ENCODE results near the gene SLC37A2.

SLC37A2 gene

DNA sequence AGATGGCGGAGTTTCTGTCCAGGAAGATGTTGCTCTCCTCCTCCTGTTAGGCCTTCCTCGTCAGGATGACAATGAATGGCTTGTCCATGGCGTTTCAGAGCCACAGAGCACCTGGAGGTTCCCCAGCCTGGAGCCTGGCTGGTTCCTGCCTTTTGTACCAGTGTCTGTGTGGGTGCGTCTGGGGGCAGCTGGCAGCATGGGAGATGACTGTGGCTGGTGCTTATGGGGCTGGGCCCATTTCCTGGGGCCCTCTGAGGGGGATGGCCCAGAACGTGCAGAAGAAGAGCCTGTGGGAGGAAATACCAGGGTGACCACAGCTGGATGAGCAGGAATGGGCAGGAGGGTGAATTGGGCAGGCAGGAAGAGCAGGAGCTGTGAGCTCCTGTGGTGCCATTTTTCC is 6.7 kb downstream of the SLC37A2 start:
- DNase-seq (ENCODE audit: extremely low spot score, insufficient read length, low read depth) (no peak), FAIRE-seq (peak; percentile 47)

DNA sequence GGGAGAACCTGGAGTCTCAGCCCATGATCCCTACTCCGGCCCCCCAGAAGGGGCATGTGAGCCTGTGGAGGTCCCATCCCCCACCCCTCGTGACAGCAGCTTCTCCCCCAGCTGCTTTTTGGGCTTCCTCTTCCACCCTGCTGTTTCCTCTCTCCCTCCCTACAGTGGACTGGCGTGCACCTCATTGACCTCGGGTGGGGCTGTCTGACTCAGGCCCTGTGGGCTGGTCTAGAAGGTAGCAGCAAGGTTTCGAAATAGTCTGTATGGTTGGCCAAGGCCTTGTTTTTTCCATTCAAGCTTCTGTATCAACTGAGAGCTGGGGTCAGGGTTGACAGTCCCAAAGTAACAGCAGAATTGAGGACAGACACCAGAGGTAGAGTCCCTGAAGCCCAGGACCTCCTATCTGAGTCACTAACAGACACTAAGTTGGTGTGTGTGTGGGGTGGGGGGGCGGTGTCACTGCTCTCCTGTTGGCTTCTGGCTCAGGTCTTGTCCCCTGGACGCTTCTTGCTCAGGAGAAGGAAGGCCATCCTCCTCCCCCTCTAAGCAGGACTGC is 7.7 kb downstream of the SLC37A2 start:
- FAIRE-seq (peak; percentile 99), DNase-seq (ENCODE audit: extremely low spot score, insufficient read length, low read depth) (peak; percentile 65)

DNA sequence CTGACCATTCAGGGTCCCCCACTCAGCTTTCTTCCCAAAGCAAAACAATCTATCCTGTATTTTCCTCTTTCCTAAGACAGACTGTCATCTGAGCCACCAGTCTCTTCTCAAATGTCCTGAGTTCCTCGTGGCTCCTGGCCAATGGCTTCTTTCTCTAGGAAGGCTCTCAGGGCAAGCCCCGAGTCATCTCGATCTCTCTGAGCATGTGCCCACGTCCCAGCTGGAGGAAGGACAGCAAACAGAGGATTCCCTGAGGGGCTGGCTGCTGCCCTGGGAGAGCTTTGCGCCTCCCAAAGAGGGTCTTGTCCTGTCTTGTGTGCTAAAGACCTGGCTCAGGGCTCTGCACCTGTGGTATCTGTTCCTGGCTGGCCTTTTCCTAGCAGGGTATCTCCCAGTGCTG is 8.3 kb downstream of the SLC37A2 start:
- FAIRE-seq: no peak

DNA sequence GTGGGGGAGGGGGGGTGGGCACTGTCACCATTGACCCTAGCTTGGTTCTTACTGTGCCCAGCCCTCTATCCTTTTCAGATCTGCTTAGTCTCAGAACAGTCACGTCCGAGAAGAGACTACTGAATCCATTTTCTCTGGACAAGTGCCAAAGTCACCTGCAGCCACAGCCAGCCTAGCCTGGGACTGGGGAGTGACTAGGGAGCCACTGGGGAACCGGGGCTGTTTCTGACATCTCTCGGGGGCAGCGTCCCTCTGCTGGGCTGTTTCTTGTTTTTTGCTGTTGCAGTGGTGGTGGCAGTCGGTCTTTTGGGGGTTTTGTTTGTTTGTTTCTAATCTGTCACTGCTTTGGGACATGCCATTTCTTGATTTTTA is 8.7 kb downstream of the SLC37A2 start:
- DNase-seq (ENCODE audit: extremely low spot score, insufficient read length, low read depth) (no peak), FAIRE-seq (no peak)

More for the DNA sequence above, 8.3 kb downstream of the SLC37A2 start:
- no peak for DNase-seq (ENCODE audit: extremely low spot score, insufficient read length, low read depth)

DNA sequence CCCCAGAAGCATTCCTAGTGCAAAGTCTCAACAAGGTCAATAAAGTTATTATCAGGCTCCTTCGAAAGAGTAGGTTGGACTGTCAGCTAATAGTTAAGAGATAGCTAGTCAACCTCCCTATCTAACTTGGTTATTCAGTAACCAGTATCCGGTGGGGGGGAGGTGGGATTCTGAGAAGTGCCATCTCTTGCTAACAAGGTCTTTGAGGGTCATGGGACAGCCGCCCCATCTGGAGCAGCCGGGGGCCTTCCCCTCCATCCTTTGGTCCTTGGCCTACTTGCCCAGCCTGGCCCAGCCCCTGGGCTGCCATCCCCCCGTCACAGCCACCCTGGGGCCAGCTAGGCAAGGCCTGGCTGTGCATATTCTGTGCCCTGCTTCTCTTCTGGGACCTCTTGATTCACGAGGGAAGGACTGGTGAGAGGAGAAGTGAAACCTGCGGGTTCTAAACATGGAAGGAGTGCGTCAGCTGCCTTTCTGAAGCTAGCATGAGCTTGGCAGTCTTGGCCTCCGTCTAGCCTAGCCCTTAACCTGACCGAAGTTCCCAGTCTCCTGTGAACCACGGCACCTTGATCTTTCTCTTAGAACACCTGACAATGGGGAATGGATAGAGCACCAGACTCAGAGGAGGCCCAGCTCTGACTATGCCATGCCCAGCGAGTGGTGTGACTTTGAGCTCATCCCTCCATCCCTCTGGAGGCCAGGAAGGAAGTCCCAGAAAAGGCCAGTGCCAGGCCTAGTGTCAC is 9.3 kb downstream of the SLC37A2 start:
- FAIRE-seq: peak; percentile 99
- DNase-seq (ENCODE audit: extremely low spot score, insufficient read length, low read depth): peak; percentile 75

GRCh38 chr11:125072961-125073590 is 10.0 kb downstream of the SLC37A2 start:
- FAIRE-seq (no peak), DNase-seq (ENCODE audit: extremely low spot score, insufficient read length, low read depth) (no peak)

DNA sequence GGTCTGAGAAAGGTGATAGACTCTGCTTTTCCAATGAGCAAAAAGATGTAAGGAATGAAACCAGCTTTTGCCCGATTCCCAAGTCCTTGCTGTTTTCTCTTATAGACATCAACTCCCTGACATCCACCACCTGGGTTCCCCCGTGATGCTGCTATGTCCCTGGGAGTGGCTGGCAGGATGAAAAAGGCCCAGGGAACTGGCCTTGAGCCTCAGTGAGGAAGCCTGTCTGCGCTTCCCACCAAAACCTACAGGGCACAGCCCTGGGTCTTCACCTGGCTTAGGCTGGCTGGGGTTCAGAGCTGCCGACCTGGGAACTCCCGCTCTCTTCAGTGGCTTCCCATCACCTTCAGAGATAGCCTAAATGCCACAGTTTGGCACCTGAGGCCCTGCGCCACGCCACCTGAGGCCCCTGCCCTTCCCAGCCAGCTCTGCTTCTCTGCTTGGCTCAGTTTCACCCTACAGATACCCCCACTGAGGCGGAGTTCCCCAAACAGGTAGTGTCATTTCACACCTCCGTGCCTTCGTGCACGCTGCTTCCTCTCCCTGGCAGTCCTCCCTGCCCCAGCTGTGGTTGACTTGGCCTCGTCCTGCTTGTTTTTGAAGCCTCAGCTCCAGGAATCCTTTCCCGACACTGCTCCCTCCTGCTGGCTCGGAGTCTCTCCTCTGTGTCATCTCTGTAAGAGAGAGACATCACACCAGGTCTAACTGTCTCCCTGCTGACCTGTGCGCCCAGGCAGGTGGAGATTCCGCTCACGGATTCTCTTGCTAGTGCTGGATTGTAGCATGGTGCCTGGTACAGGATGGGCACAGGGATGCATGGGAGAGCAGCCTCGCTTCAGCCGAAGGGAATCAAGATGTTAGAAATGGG is 10.7 kb downstream of the SLC37A2 start:
- DNase-seq (ENCODE audit: extremely low spot score, insufficient read length, low read depth): no peak
- FAIRE-seq: peak; percentile 86

- FAIRE-seq: no peak
- DNase-seq (ENCODE audit: extremely low spot score, insufficient read length, low read depth): no peak
Measured at GRCh38 chr11:125074511-125075241, 11.6 kb downstream of the SLC37A2 start.

DNA sequence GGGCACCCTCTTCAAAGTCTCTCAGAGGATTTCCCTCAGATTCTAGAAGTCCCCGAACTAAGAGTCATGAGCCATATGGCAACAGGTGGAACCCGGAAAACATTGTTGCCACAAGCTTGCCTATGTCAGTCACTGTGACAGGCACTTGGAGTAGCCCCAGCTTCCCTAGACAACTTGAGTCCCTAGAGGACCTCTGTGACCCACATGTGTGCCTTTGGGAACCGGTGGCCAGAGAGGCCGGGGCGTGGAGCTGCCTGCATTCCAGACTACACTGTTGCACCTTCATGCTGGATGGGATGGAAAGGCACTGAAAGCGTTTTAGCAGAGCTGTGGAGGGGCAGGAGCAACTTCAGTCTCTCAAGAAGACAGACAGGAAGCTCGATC is 12.1 kb downstream of the SLC37A2 start:
- FAIRE-seq: no peak

DNA sequence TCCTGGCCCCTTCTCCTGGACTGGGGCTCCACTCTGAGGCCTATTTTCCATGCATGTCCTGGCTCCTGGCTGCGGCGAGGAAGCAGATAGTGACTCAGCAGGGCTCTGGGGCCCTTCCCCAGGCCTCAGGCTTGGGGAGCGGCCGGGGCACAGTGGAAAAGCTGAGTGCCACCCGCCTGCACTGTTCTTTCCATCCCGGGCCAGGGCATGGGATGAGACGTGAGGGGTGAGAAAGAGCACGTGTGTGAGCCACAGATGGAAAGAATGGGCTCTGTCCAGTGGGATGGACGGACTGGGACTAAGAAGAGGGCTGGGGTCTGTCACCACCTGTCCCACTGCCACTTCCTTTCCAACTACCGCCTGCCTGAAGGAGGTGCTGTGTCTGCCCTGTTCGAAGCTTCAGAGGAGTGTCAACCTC is 12.8 kb downstream of the SLC37A2 start:
- DNase-seq (ENCODE audit: extremely low spot score, insufficient read length, low read depth) (no peak), FAIRE-seq (no peak)

More for the DNA sequence above, 12.1 kb downstream of the SLC37A2 start:
- no peak for DNase-seq (ENCODE audit: extremely low spot score, insufficient read length, low read depth)

GRCh38 chr11:125076378-125076945 is 13.4 kb downstream of the SLC37A2 start:
- no peak for DNase-seq (ENCODE audit: extremely low spot score, insufficient read length, low read depth)
- FAIRE-seq: no peak

GRCh38 chr11:125078016-125078415 is 14.9 kb downstream of the SLC37A2 start:
- FAIRE-seq (no peak), DNase-seq (ENCODE audit: extremely low spot score, insufficient read length, low read depth) (no peak)

DNA sequence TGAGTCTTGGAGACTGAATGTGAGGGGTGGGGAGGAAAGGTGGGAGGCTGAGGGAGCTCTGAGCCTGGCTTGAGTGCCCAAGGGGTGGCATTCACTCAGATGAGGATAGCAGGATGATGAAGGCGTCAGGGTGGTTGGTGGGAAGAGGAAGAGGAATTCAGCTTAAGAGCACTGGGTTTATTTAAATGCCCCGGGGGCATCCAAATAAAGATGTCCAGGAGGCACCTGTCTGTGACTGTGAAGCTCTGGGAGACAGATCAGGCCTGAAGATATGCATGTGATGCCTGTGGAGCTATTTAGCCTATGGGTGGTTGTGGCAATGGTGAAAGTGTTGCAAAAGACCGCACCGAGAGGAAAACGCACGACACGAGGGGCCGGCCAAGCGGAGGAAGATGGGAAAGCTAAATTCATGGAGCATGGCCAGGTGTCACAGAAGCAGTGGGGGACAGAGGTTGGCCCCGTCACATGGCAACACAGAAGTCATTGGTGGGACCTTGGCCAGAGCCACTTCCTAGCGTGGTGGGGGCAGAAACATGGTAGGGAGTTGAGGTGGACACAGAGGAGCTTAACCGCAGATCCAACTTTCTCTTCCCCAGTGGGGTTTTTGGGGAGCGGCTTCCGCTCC is 15.5 kb downstream of the SLC37A2 start:
- DNase-seq (ENCODE audit: extremely low spot score, insufficient read length, low read depth) (no peak), FAIRE-seq (no peak)

DNA sequence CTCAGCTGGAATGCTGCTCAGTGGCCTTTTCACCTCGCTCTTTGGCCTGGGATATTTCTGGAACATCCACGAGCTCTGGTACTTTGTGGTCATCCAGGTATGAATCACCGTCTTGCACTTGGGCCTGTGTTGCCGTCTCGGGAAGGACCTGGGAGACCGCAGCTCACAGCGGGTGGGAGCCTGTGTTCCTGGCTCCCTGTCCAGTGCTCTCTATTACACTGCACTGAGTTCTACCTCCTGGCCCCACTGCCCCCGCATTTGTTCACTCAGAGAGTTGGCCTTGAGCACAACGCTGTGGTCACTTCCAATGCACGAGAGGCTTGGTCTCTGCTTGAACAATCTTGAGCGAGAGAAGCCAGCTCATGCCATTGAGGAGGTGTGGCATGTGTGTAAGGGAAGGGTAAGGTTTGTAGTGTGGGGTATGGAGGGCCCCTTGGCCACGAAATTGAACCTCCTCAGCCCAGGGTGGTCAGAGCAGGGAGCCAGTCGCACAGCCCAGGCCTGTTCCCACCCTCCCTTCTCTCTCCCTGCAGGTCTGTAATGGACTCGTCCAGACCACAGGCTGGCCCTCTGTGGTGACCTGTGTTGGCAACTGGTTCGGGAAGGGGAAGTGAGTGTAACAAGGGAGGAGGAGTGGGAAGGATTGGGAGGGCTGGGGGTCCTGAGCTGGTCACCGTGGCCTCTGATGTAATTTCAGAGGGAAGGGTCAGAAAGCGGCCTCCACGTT is 16.2 kb downstream of the SLC37A2 start:
- DNase-seq (ENCODE audit: extremely low spot score, insufficient read length, low read depth) (no peak), FAIRE-seq (no peak)

DNA sequence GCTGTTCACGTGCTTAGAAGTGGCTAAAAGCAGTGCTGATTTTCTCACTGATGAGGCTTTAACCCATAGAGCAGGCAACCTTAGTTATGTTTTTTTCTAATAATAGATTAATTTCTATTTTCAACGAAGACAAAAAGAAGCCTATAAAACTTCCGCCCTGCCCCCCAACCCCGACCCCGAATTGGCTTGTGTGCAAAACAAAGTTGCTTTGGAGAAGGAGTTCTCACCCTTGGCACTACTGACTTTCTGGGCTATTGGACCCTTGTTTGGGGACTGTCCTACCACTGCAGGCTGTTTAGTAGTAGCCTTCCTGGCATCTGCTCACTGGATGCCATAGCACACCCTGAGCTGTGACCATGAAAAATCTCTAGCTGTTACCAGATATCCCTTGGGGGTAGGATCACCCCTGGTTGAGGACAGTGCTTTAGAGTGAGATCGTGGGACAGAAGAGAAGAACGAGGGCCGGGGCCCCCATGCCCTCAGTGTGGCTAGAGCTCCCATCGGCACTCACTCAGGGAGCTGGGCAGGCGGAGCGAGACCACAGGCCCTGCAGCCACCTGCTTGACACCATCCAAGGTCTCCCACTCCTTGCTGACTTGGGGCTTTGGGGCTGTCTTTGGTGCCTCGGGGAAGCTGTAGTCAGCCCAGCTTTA is 16.9 kb downstream of the SLC37A2 start:
- FAIRE-seq: no peak
- DNase-seq (ENCODE audit: extremely low spot score, insufficient read length, low read depth): no peak

- DNase-seq (ENCODE audit: extremely low spot score, insufficient read length, low read depth) (no peak), FAIRE-seq (no peak)
Measured at GRCh38 chr11:125080531-125080911, 17.4 kb downstream of the SLC37A2 start.

DNA sequence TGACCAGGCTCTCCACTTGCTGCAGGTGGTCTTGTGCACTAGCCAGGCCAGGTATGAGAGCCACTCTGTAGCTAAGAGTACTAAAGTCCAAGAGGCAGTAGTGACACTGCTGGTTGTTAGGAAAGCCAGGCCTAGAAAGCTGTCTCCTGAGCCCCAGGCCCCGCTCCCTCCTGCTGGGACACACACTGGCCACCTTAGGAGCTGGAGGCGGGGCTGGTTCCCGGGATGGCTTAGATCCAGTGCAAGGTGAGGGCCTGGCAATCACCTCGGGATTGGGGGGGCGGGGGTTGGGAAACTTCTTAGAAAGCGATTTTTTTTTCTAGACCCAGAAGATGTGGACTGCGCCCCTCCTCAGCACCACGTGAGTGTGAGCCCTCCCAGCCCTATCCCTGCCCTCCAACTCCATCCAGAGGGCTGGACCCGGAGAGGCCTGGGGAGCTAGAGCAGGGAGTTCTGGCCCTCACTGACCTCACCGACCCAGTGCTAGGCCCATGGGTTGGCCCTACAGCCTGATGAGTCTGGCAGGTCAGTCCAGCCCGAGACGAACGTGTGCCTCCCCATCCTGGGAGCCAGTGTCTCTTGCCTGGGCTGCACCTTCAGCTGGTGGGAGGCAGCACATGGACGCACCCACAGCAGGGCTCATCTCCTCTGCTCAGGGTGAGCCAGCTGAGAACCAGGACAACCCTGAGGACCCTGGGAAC is 18.1 kb downstream of the SLC37A2 start:
- DNase-seq (ENCODE audit: extremely low spot score, insufficient read length, low read depth): no peak
- FAIRE-seq: no peak

Measured in GM18507 (cell line).